Kidney (tissue), 14 donors: ENCODE measurements around the gene SNTB2. TPM values are rescaled to one million over a fixed set of nuclear protein-coding genes. Genes with fewer than 3 reads are reported as not detected.
A peak's percentile ranks its signal among the peaks of the same experiment; 100 is the strongest.

Experiments used
- DNase-seq, 5 donors: peaks; one replicate each; pipeline ENCODE4 v3.0.0-alpha.2; 2013 to 2020
- FAIRE-seq: peaks from 2 replicates; lab custom pipeline; 2012; peaks lifted over from hg19 to GRCh38; lab: Jason Lieb, UNC
- H3K27ac ChIP-seq, 2 donors: one replicate each; pipeline ENCODE4 v1.7.0; 2013; ENCODE audit warnings: low read depth in 2 of 2, low read length in 2 of 2, inconsistent platforms in 1 of 2
- H3K27me3 ChIP-seq: one replicate; pipeline ENCODE4 v1.7.1; 2013; ENCODE audit warnings: low read length, inconsistent platforms; ENCODE audit not compliant: control insufficient read depth, insufficient read depth
- H3K36me3 ChIP-seq, 3 donors: one replicate each; pipeline versions ENCODE4 v1.7.0 to v1.7.1; 2013; ENCODE audit warnings: low read length in 3 of 3, control low read depth in 1 of 3, inconsistent platforms in 1 of 3; ENCODE audit not compliant: insufficient read depth in 3 of 3, control insufficient read depth in 2 of 3
- H3K4me1 ChIP-seq, 3 donors: one replicate each; pipeline versions ENCODE4 v1.7.0 to v1.7.1; 2013; ENCODE audit warnings: low read length in 3 of 3, inconsistent platforms in 1 of 3, low read depth in 1 of 3; ENCODE audit not compliant: control insufficient read depth in 2 of 3, insufficient read depth in 2 of 3
- H3K4me3 ChIP-seq, 3 donors: one replicate each; pipeline versions ENCODE4 v1.7.0 to v1.8.1; 2013; ENCODE audit warnings: low read length in 3 of 3, control low read depth in 1 of 3, inconsistent platforms in 1 of 3
- H3K9ac ChIP-seq, 3 donors: one replicate each; pipeline versions ENCODE4 v1.7.0 to v1.7.1; 2013; ENCODE audit warnings: low read length in 3 of 3, control low read depth in 1 of 3, inconsistent platforms in 1 of 3
- H3K9me3 ChIP-seq, 3 donors: one replicate each; pipeline versions ENCODE4 v1.7.0 to v1.7.1; 2013; ENCODE audit warnings: low read length in 3 of 3, control low read depth in 1 of 3, inconsistent platforms in 1 of 3; ENCODE audit not compliant: control insufficient read depth in 2 of 3, insufficient read depth in 1 of 3
- CTCF ChIP-seq: IDR thresholded peaks from 3 replicates; pipeline ENCODE4 v1.5.1; 2012; ENCODE audit warnings: mild to moderate bottlenecking, moderate library complexity, borderline replicate concordance; ENCODE audit not compliant: insufficient read depth; ENCODE audit errors: extremely low read depth
- intact Hi-C: fragments of 100-400 bp; cut with DNase I; formaldehyde crosslinking; loops from one replicate; pipeline ENCODE4 v1.11.1; 2022
- polyA plus RNA-seq: library from polyadenylated mRNA; stranded (reverse); fragments of 350-450 nt; fragmentation: Illumina TruSeq; extraction: RNeasy Lipid Tissue Mini Kit (QIAGEN cat#74804); gene quantifications from one replicate; pipeline ENCODE4 v1.2.3, GENCODE V29; 2014; ENCODE audit warnings: low read depth, low replicate concordance; ENCODE audit not compliant: insufficient read depth
- total RNA-seq: library from RNA; stranded (reverse); fragmentation: NEBNext Ultra II Directional; extraction: Animal tissue kit (Norgen Biotek cat#: 25700); gene quantifications from one replicate; pipeline ENCODE4 v1.2.1, GENCODE V29; 2021
- donor health status: control.
- donor health status: control.
- donor health status: control.
- donor health status: control.
- donor health status: control.
- donor health status: DM: yes; HTN: yes; CAD: no.
- donor health status: Normal renal cell carcinoma (clear cell type).

The SNTB2 gene
- total and polyA plus RNA-seq, 2 donors from 2014 or later, result 4.8 to 45.1 TPM

DNA sequence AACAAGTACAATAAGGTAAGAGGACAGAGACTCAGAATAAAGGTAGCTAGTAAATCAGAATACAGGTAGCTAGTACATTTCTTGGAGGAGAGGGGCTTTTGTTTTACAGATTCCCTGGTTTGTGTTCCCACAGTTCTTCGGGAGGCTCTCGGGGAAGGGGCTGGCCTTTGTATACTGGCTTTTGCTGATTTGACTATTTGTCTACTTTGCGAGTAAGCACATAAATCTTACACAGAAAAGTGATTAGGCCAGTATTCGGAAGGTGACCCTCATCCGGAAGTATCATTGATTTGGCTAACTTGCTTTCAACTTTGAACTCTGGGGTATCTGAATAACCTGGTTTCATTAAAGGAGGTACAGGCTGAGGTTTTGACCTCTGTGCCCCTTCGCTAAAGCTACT lies 21.4 kb upstream of the SNTB2 start:
- TF ChIP-seq CTCF, result no peak
- H3K36me3 ChIP-seq, result peaks cover 9 to 52% (median 44%) of the 10 kb centered on the region in 3 donors
- H3K4me1 ChIP-seq, result no peaks in the 10 kb centered on the region
- intact Hi-C loops, result no loop called here
- H3K4me3 ChIP-seq, result no peak overlapping the region
- H3K27ac ChIP-seq, result no peak overlapping the region
- H3K9me3 ChIP-seq, result no peaks in the 10 kb centered on the region
- H3K9ac ChIP-seq, result no peak overlapping the region
- no peak for DNase-seq
- no peaks in the 10 kb centered on the region for H3K27me3 ChIP-seq
- no peak for FAIRE-seq

- Histone ChIP-seq H3K36me3 (peaks cover 4 to 47% (median 38%) of the 10 kb centered on the region in 3 donors), H3K27ac (no peak overlapping the region), H3K27me3 (no peaks in the 10 kb centered on the region), H3K4me3 (no peak overlapping the region), H3K4me1 (no peaks in the 10 kb centered on the region), H3K9me3 (no peaks in the 10 kb centered on the region), H3K9ac (no peak overlapping the region)
- TF ChIP-seq CTCF, result no peak
- peak in 3 of 5 donors; percentile 25 to 49 (median 49) for DNase-seq
- intact Hi-C loops, result no loop called here
- no peak for FAIRE-seq
Measured at GRCh38 chr16:69166221-69166833, 20.6 kb upstream of the SNTB2 start.

DNA sequence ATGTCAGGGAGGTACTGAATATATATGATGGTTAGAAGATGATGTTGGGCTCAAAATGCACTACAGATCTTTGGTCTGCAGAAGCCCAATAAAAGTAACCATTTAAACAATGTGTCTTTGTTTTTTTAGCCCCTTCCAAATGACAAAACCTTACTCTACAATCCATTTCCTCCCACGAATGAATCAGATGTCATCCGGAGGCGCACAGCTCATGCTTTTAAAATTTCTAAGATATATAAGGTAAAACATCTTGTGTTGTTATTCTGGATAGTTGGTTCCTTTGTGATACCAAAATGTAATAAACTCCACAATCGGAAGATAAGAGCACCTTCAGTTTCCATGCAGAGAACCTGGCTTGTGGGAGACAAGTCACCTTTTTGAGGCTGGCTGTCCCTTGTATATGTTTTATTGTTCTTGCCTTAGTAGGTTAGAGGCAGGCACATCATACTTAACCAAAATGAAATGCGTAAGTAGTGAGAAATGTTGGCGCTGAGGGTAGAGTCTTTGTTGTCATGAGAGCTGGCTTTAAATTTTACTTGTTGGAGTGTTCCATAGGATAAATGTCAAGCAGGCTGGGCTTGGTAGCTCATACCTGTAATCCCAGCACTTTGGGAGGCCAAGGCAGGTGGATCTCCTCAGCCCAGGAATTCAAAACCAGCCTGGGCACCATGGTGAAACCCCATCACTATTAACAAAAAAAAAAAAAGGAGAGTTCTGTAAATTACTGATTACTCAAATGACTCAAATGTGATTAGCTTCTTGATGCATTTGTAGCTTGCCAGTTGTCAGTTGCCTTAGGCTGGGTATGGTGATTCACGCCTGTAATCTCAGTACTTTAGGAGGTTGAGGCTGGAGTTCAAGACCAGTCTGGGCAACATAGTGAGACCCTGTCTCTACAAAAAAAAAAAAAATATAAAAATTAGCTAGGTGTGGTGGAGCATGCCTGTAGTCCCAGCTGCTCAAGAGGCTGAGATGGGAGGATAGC lies 19.7 kb upstream of the SNTB2 start:
- Histone ChIP-seq H3K9me3 (no peaks in the 10 kb centered on the region), H3K36me3 (peaks cover 4 to 44% (median 35%) of the 10 kb centered on the region in 3 donors), H3K27me3 (no peaks in the 10 kb centered on the region), H3K4me3 (no peak overlapping the region), H3K4me1 (peaks cover 0 to 4% (median under 1%) of the 10 kb centered on the region in 3 donors), H3K27ac (no peak overlapping the region), H3K9ac (no peak overlapping the region)
- FAIRE-seq (no peak), DNase-seq (no peak)
- intact Hi-C loops, result no loop called here
- TF ChIP-seq CTCF, result no peak
